ENCODE results near the gene MIPEP.

DNA sequence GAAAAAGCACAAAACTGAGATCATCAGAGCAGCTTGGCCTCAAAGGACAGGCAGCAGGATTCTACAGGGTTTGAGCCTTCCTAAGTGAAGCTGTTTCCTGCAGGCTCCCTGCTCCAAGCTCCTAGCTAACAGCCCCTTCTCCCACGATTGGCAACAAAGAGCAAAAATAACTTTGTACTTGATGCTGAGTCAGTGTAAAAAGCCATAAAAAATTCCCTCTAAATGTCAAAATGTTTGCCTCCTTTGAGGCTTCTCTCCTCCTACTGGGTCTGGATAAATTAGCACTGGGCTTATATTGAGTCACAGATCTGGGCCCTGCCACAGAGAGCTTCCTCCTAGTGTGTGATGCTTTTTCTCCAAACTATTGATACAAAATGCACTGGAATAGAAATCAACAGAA lies 165.7 kb downstream of the MIPEP start:
- no peak for TF ChIP-seq POLR2A (IDR thresholded peaks at IDR 0.05; ENCODE audit: low read depth)
- TF ChIP-seq, protein P1, sequence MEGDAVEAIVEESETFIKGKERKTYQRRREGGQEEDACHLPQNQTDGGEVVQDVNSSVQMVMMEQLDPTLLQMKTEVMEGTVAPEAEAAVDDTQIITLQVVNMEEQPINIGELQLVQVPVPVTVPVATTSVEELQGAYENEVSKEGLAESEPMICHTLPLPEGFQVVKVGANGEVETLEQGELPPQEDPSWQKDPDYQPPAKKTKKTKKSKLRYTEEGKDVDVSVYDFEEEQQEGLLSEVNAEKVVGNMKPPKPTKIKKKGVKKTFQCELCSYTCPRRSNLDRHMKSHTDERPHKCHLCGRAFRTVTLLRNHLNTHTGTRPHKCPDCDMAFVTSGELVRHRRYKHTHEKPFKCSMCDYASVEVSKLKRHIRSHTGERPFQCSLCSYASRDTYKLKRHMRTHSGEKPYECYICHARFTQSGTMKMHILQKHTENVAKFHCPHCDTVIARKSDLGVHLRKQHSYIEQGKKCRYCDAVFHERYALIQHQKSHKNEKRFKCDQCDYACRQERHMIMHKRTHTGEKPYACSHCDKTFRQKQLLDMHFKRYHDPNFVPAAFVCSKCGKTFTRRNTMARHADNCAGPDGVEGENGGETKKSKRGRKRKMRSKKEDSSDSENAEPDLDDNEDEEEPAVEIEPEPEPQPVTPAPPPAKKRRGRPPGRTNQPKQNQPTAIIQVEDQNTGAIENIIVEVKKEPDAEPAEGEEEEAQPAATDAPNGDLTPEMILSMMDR (IDR thresholded peaks at IDR 0.05): no peak
